ENCODE data around the gene BTNL8. TPM values are rescaled to one million over a fixed set of nuclear protein-coding genes. Genes with fewer than 3 reads are reported as not detected.

BTNL8 gene
- total RNA-seq, 1 donor from 2014 or later, result not detected

GRCh38 chr5:180988016-180988415, 89.1 kb downstream of the BTNL8 start:
- no peak overlapping the region for H3K4me3 Mint-ChIP-seq (ENCODE audit: unreplicated experiment)
- H3K27me3 Mint-ChIP-seq (ENCODE audit: unreplicated experiment), result no peaks in the 10 kb centered on the region
- H3K27ac Mint-ChIP-seq (ENCODE audit: unreplicated experiment), result no peak overlapping the region
- TF ChIP-seq, protein P1, sequence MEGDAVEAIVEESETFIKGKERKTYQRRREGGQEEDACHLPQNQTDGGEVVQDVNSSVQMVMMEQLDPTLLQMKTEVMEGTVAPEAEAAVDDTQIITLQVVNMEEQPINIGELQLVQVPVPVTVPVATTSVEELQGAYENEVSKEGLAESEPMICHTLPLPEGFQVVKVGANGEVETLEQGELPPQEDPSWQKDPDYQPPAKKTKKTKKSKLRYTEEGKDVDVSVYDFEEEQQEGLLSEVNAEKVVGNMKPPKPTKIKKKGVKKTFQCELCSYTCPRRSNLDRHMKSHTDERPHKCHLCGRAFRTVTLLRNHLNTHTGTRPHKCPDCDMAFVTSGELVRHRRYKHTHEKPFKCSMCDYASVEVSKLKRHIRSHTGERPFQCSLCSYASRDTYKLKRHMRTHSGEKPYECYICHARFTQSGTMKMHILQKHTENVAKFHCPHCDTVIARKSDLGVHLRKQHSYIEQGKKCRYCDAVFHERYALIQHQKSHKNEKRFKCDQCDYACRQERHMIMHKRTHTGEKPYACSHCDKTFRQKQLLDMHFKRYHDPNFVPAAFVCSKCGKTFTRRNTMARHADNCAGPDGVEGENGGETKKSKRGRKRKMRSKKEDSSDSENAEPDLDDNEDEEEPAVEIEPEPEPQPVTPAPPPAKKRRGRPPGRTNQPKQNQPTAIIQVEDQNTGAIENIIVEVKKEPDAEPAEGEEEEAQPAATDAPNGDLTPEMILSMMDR (IDR thresholded peaks at IDR 0.05), result no peak
- no peaks in the 10 kb centered on the region for H3K4me1 Mint-ChIP-seq (ENCODE audit: unreplicated experiment)
- H3K36me3 Mint-ChIP-seq (ENCODE audit: unreplicated experiment), result no peaks in the 10 kb centered on the region
- no peaks in the 10 kb centered on the region for H3K9me3 Mint-ChIP-seq (ENCODE audit: unreplicated experiment)
- DNase-seq (ENCODE audit: extremely low spot score, unreplicated experiment), result no peak

DNA sequence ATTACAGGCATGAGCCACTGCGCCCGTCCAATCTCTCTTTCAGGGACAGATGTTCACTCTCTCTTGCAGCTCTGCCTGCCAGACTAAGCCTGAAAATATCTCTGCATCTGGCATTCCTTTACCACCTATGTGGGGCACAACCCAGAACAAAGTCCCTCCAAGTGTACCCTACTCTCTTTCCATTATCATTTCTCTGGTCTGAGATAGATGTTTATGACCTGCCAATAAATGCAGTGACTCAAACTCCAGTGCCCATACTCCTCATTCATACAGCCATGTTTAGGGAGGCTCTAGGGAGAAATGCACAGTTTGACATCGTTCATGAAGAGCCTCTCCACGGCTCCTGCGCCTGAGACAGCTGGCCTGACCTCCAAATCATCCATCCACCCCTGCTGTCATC, 89.6 kb downstream of the BTNL8 start, which contains the start of gene BTNL3:
BTNL3 (plus strand) TSS at position 255 of the 400 bp plus-strand sequence. CDS start 183 bp downstream, outside the sequence.
- H3K27ac Mint-ChIP-seq (ENCODE audit: unreplicated experiment), result no peak within 1 kb of the TSS
- H3K4me3 Mint-ChIP-seq (ENCODE audit: unreplicated experiment), result no peak within 1 kb of the TSS
- H3K27me3 Mint-ChIP-seq (ENCODE audit: unreplicated experiment), result no peaks in the 10 kb centered on the region

DNA sequence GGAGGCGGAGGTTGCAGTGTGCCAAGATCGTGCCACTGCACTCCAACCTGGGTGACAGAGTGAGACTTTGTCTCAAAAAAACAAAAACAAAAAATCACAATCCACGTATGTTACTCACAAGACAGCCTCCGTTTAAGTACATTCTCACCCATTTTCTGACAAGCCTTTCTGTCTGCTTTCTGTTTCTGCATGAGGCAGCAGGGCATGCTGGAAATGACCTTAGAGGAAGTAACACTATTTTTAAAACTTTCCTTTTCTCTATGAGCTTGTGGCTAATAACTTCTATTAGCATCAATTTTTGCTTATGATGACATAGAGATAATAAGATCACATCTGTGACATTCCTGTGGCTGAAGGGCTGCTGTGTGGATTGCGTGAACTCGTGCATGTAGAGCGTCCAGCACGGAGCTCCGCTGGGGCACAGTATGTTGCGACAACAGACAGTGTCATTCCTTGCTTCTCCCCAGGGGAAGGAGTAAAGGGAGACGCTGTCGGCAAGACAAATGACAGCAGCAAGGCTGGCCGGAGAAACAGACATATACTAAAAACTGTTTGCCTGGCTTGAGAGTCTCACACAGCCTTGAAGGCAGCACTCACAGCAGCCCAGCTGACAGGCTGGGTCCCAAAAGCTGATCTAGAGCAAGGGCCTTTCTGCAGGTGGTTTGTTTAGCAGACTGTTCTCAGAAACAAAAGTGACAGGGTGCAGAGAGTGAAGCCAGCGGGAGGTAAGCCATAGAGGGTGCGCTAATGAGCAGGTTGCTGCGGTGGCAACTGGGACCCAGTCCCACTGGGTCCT, 91.3 kb downstream of the BTNL8 start:
- Mint-ChIP-seq H3K9me3 (ENCODE audit: unreplicated experiment) (no peaks in the 10 kb centered on the region), H3K36me3 (ENCODE audit: unreplicated experiment) (no peaks in the 10 kb centered on the region), H3K4me1 (ENCODE audit: unreplicated experiment) (no peaks in the 10 kb centered on the region), H3K4me3 (ENCODE audit: unreplicated experiment) (no peak overlapping the region), H3K27me3 (ENCODE audit: unreplicated experiment) (no peaks in the 10 kb centered on the region), H3K27ac (ENCODE audit: unreplicated experiment) (no peak overlapping the region)
- DNase-seq (ENCODE audit: extremely low spot score, unreplicated experiment), result no peak
- TF ChIP-seq, protein P1 (IDR thresholded peaks at IDR 0.05), result no peak

More for the DNA sequence above, 89.6 kb downstream of the BTNL8 start, which contains the start of gene BTNL3:
- H3K36me3 Mint-ChIP-seq (ENCODE audit: unreplicated experiment), result no peaks in the 10 kb centered on the region
- TF ChIP-seq, protein P1 (IDR thresholded peaks at IDR 0.05), result no peak
- H3K9me3 Mint-ChIP-seq (ENCODE audit: unreplicated experiment), result no peaks in the 10 kb centered on the region
- no peaks in the 10 kb centered on the region for H3K4me1 Mint-ChIP-seq (ENCODE audit: unreplicated experiment)
- DNase-seq (ENCODE audit: extremely low spot score, unreplicated experiment), result no peak

GRCh38 chr5:180990882-180991242, 91.9 kb downstream of the BTNL8 start:
- no peaks in the 10 kb centered on the region for H3K4me1 Mint-ChIP-seq (ENCODE audit: unreplicated experiment)
- no peaks in the 10 kb centered on the region for H3K27me3 Mint-ChIP-seq (ENCODE audit: unreplicated experiment)
- TF ChIP-seq, protein P1 (IDR thresholded peaks at IDR 0.05), result no peak
- H3K27ac Mint-ChIP-seq (ENCODE audit: unreplicated experiment), result no peak overlapping the region
- no peaks in the 10 kb centered on the region for H3K36me3 Mint-ChIP-seq (ENCODE audit: unreplicated experiment)
- H3K4me3 Mint-ChIP-seq (ENCODE audit: unreplicated experiment), result no peak overlapping the region
- no peaks in the 10 kb centered on the region for H3K9me3 Mint-ChIP-seq (ENCODE audit: unreplicated experiment)
- no peak for DNase-seq (ENCODE audit: extremely low spot score, unreplicated experiment)

Other genes starting within 250 kb of the BTNL8 start
- gene FLT4, start 249.6 kb upstream of the BTNL8 start, total RNA-seq, result 0.51 TPM in 1 of 2 replicates, not detected in the other
- gene OR2Y1, start 159.1 kb upstream of the BTNL8 start, total RNA-seq, result not detected in 2 replicates
- gene MGAT1, start 96.4 kb upstream of the BTNL8 start, total RNA-seq, result 137 and 140 TPM in 2 replicates
- gene ZFP62, start 37.9 kb upstream of the BTNL8 start, total RNA-seq, result 21.7 and 22.2 TPM in 2 replicates
- not detected in 2 replicates for gene BTNL3, start 89.7 kb downstream of the BTNL8 start, total RNA-seq
- gene BTNL9, start 141.1 kb downstream of the BTNL8 start, total RNA-seq, result not detected in 2 replicates
- not detected in 2 replicates for gene OR2V1, start 232.0 kb downstream of the BTNL8 start, total RNA-seq
- gene OR2V2, start 248.4 kb downstream of the BTNL8 start, total RNA-seq, result not detected in 2 replicates